Esophagus (tissue), 2 donors: ENCODE measurements around the gene MTHFSD. TPM values are rescaled to one million over a fixed set of nuclear protein-coding genes. Genes with fewer than 3 reads are reported as not detected.

Experiments
- H3K27ac ChIP-seq, 2 donors: one replicate each; pipeline ENCODE4 v1.5.1; 2013; ENCODE audit warnings: low read depth in 2 of 2, mild to moderate bottlenecking in 2 of 2, inconsistent platforms in 1 of 2, low read length in 1 of 2, moderate library complexity in 1 of 2
- H3K27me3 ChIP-seq, 2 donors: one replicate each; pipeline ENCODE4 v1.6.1; 2013; ENCODE audit warnings: low read length in 2 of 2, control low read depth in 1 of 2, mild to moderate bottlenecking in 1 of 2; ENCODE audit not compliant: insufficient read depth in 2 of 2, control insufficient read depth in 1 of 2
- H3K36me3 ChIP-seq, 2 donors: one replicate each; pipeline ENCODE4 v1.6.1; 2013; ENCODE audit warnings: low read length in 1 of 2; ENCODE audit not compliant: control insufficient read depth in 2 of 2, insufficient read depth in 2 of 2
- H3K4me1 ChIP-seq, 2 donors: one replicate each; pipeline ENCODE4 v1.6.1; 2013; ENCODE audit warnings: low read length in 1 of 2; ENCODE audit not compliant: control insufficient read depth in 2 of 2, insufficient read depth in 2 of 2
- H3K4me3 ChIP-seq, 2 donors: one replicate each; pipeline ENCODE4 v1.5.1; 2013; ENCODE audit warnings: low read length in 2 of 2, mild to moderate bottlenecking in 2 of 2, low read depth in 1 of 2, moderate library complexity in 1 of 2
- H3K9me3 ChIP-seq, 2 donors: one replicate each; pipeline ENCODE4 v1.6.1; 2013; ENCODE audit warnings: mild to moderate bottlenecking in 2 of 2, low read depth in 1 of 2, low read length in 1 of 2, moderate library complexity in 1 of 2; ENCODE audit not compliant: control insufficient read depth in 2 of 2, insufficient read depth in 1 of 2
- WGBS, 2 donors: extraction: QIAGEN DNeasy Blood & Tissue Kit; methylation state at CpG; one replicate each; pipeline ENCODE4 v1.1.7; 2013; 5-methylcytosine and 5-hydroxymethylcytosine counted together
- polyA plus RNA-seq, 2 donors: library from polyadenylated mRNA; stranded (reverse); fragments of 200-250 nt; gene quantifications; one replicate each; pipeline ENCODE4 v1.2.3, GENCODE V29; 2013
- donor health status: healthy with polysubstance abuse.
- donor health status: Bipolar disorder and iron deficiency.

MTHFSD gene
- polyA plus RNA-seq, 2 donors, result 9.7 to 14.1 TPM

- Histone ChIP-seq H3K27ac (no peak overlapping the region), H3K4me1 (peaks cover 0 to 2% of the 10 kb centered on the region in 2 donors), H3K9me3 (no peaks in the 10 kb centered on the region), H3K4me3 (no peak overlapping the region), H3K27me3 (peaks cover 13 to 17% of the 10 kb centered on the region in 2 donors), H3K36me3 (no peaks in the 10 kb centered on the region)
- WGBS, 2 donors, result 70 to 84% methylated on average over 28 of the region's 28 CpGs
Observed at GRCh38 chr16:86570558-86571529, 15.8 kb upstream of the MTHFSD start.

GRCh38 chr16:86569701-86570447 lies 14.8 kb upstream of the MTHFSD start:
- peaks cover 0 to 2% of the 10 kb centered on the region in 2 donors for H3K4me1 ChIP-seq
- H3K36me3 ChIP-seq, result no peaks in the 10 kb centered on the region
- WGBS, 2 donors, result 52 to 60% methylated on average over 13 of the region's 13 CpGs
- no peak overlapping the region for H3K27ac ChIP-seq
- H3K27me3 ChIP-seq, result peaks cover 13 to 21% of the 10 kb centered on the region in 2 donors
- no peaks in the 10 kb centered on the region for H3K9me3 ChIP-seq
- H3K4me3 ChIP-seq, result no peak overlapping the region

- no peaks in the 10 kb centered on the region for H3K9me3 ChIP-seq
- H3K27ac ChIP-seq, result no peak overlapping the region
- H3K4me1 ChIP-seq, result peaks cover 0 to 2% of the 10 kb centered on the region in 2 donors
- H3K27me3 ChIP-seq, result peaks cover 16 to 21% of the 10 kb centered on the region in 2 donors
- no peaks in the 10 kb centered on the region for H3K36me3 ChIP-seq
- 18 to 22% methylated on average over 33 of the region's 33 CpGs for WGBS, 2 donors
- no peak overlapping the region for H3K4me3 ChIP-seq
Observed at GRCh38 chr16:86568677-86569623, 13.9 kb upstream of the MTHFSD start.

GRCh38 chr16:86567701-86568581 lies 12.9 kb upstream of the MTHFSD start:
- H3K27me3 ChIP-seq, result peaks cover 16 to 21% of the 10 kb centered on the region in 2 donors
- H3K27ac ChIP-seq, result no peak overlapping the region
- H3K9me3 ChIP-seq, result no peaks in the 10 kb centered on the region
- H3K4me3 ChIP-seq, result peak overlapping the region in 1 of 2 donors; percentile 35
- WGBS, 2 donors, result 3 to 5% methylated on average over 61 to 116 of the region's 116 CpGs
- peaks cover 0 to 2% of the 10 kb centered on the region in 2 donors for H3K4me1 ChIP-seq
- no peaks in the 10 kb centered on the region for H3K36me3 ChIP-seq

- Histone ChIP-seq H3K4me1 (peaks cover 0 to 2% of the 10 kb centered on the region in 2 donors), H3K4me3 (peak overlapping the region; percentile 17 to 35), H3K27ac (no peak overlapping the region), H3K27me3 (peaks cover 16 to 21% of the 10 kb centered on the region in 2 donors), H3K9me3 (no peaks in the 10 kb centered on the region), H3K36me3 (no peaks in the 10 kb centered on the region)
- WGBS, 2 donors, result 2% methylated on average over 65 to 88 of the region's 88 CpGs
Observed at GRCh38 chr16:86566966-86567700, 12.1 kb upstream of the MTHFSD start.

GRCh38 chr16:86566601-86566965 lies 11.5 kb upstream of the MTHFSD start, which contains the start of gene FOXC2:
FOXC2 (plus strand) TSS chr16:86566829; CDS start chr16:86567336, 507 bp downstream.
- H3K27ac ChIP-seq, result no peak within 1 kb of the TSS
- H3K4me3 ChIP-seq, result peak within 1 kb of the TSS; percentile 17 to 35
- peaks cover 16 to 20% of the 10 kb centered on the region in 2 donors for H3K27me3 ChIP-seq
- H3K9me3 ChIP-seq, result no peaks in the 10 kb centered on the region
- peaks cover 0 to 2% of the 10 kb centered on the region in 2 donors for H3K4me1 ChIP-seq
- no peaks in the 10 kb centered on the region for H3K36me3 ChIP-seq
- 1% methylated on average over 30 of the region's 30 CpGs for WGBS, 2 donors

- Histone ChIP-seq H3K27me3 (peaks cover 12 to 17% of the 10 kb centered on the region in 2 donors), H3K4me3 (no peak overlapping the region)
- WGBS, 2 donors, result 13 to 17% methylated on average over 52 to 53 of the region's 53 CpGs
Observed at GRCh38 chr16:86565644-86566511, 10.8 kb upstream of the MTHFSD start.

More at GRCh38 chr16:86565644-86566511, 10.8 kb upstream of the MTHFSD start:
- no peaks in the 10 kb centered on the region for H3K9me3 ChIP-seq
- H3K4me1 ChIP-seq, result peaks cover 0 to 2% of the 10 kb centered on the region in 2 donors
- no peaks in the 10 kb centered on the region for H3K36me3 ChIP-seq
- H3K27ac ChIP-seq, result no peak overlapping the region
